PC-3 (cell line): ENCODE measurements around the gene FLVCR1.

ENCODE experiments used
- CTCF ChIP-seq: fragments of 300-600 bp; sonication (generic); conservative IDR thresholded peaks from 2 replicates; pipeline ENCODE4 v1.5.1; 2017; ENCODE audit warnings: antibody characterized with exemption, low read depth, mild to moderate bottlenecking, low read length
- EZH2 ChIP-seq: fragments of 300-600 bp; sonication (generic); IDR thresholded peaks from one replicate; pipeline ENCODE4 v1.6.1; 2017; ENCODE audit warnings: antibody characterized with exemption, mild to moderate bottlenecking, low read length; ENCODE audit not compliant: unreplicated experiment
- EZH2phosphoT487 ChIP-seq: fragments of 300-600 bp; sonication (generic); IDR thresholded peaks from 2 replicates; pipeline ENCODE4 v1.6.1; 2018; ENCODE audit warnings: mild to moderate bottlenecking, antibody characterized with exemption, low read length, borderline replicate concordance

- no peak for TF ChIP-seq EZH2
- TF ChIP-seq CTCF = no peak
- TF ChIP-seq EZH2phosphoT487 = no peak
Measured at GRCh38 chr1:212864201-212864600, 6.1 kb downstream of the FLVCR1 start.
